Kidney (tissue), 14 donors: ENCODE results near the gene INO80D. TPM values are rescaled to one million over a fixed set of nuclear protein-coding genes. Genes with fewer than 3 reads are reported as not detected.
A peak's percentile ranks its signal among the peaks of the same experiment; 100 is the strongest.

Experiments used
- DNase-seq, 5 donors: peaks; one replicate each; pipeline ENCODE4 v3.0.0-alpha.2; 2013 to 2020
- FAIRE-seq: peaks from 2 replicates; lab custom pipeline; 2012; peaks lifted over from hg19 to GRCh38; lab: Jason Lieb, UNC
- H3K27ac ChIP-seq, 2 donors: one replicate each; pipeline ENCODE4 v1.7.0; 2013; ENCODE audit warnings: low read depth in 2 of 2, low read length in 2 of 2, inconsistent platforms in 1 of 2
- H3K27me3 ChIP-seq: one replicate; pipeline ENCODE4 v1.7.1; 2013; ENCODE audit warnings: low read length, inconsistent platforms; ENCODE audit not compliant: control insufficient read depth, insufficient read depth
- H3K36me3 ChIP-seq, 3 donors: one replicate each; pipeline versions ENCODE4 v1.7.0 to v1.7.1; 2013; ENCODE audit warnings: low read length in 3 of 3, control low read depth in 1 of 3, inconsistent platforms in 1 of 3; ENCODE audit not compliant: insufficient read depth in 3 of 3, control insufficient read depth in 2 of 3
- H3K4me1 ChIP-seq, 3 donors: one replicate each; pipeline versions ENCODE4 v1.7.0 to v1.7.1; 2013; ENCODE audit warnings: low read length in 3 of 3, inconsistent platforms in 1 of 3, low read depth in 1 of 3; ENCODE audit not compliant: control insufficient read depth in 2 of 3, insufficient read depth in 2 of 3
- H3K4me3 ChIP-seq, 3 donors: one replicate each; pipeline versions ENCODE4 v1.7.0 to v1.8.1; 2013; ENCODE audit warnings: low read length in 3 of 3, control low read depth in 1 of 3, inconsistent platforms in 1 of 3
- H3K9ac ChIP-seq, 3 donors: one replicate each; pipeline versions ENCODE4 v1.7.0 to v1.7.1; 2013; ENCODE audit warnings: low read length in 3 of 3, control low read depth in 1 of 3, inconsistent platforms in 1 of 3
- H3K9me3 ChIP-seq, 3 donors: one replicate each; pipeline versions ENCODE4 v1.7.0 to v1.7.1; 2013; ENCODE audit warnings: low read length in 3 of 3, control low read depth in 1 of 3, inconsistent platforms in 1 of 3; ENCODE audit not compliant: control insufficient read depth in 2 of 3, insufficient read depth in 1 of 3
- CTCF ChIP-seq: IDR thresholded peaks from 3 replicates; pipeline ENCODE4 v1.5.1; 2012; ENCODE audit warnings: mild to moderate bottlenecking, moderate library complexity, borderline replicate concordance; ENCODE audit not compliant: insufficient read depth; ENCODE audit errors: extremely low read depth
- intact Hi-C: fragments of 100-400 bp; cut with DNase I; formaldehyde crosslinking; loops from one replicate; pipeline ENCODE4 v1.11.1; 2022
- polyA plus RNA-seq: library from polyadenylated mRNA; stranded (reverse); fragments of 350-450 nt; fragmentation: Illumina TruSeq; extraction: RNeasy Lipid Tissue Mini Kit (QIAGEN cat#74804); gene quantifications from one replicate; pipeline ENCODE4 v1.2.3, GENCODE V29; 2014; ENCODE audit warnings: low read depth, low replicate concordance; ENCODE audit not compliant: insufficient read depth
- total RNA-seq: library from RNA; stranded (reverse); fragmentation: NEBNext Ultra II Directional; extraction: Animal tissue kit (Norgen Biotek cat#: 25700); gene quantifications from one replicate; pipeline ENCODE4 v1.2.1, GENCODE V29; 2021
- donor health status: control.
- donor health status: control.
- donor health status: control.
- donor health status: control.
- donor health status: control.
- donor health status: DM: yes; HTN: yes; CAD: no.
- donor health status: Normal renal cell carcinoma (clear cell type).

The INO80D gene
- total and polyA plus RNA-seq, 2 donors from 2014 or later, result 1.7 to 29.9 TPM

- peak; percentile 42 for FAIRE-seq
- DNase-seq, result peak in 4 of 5 donors; percentile 74 to 92 (median 84)
- Histone ChIP-seq H3K4me1 (no peaks in the 10 kb centered on the region), H3K9me3 (no peaks in the 10 kb centered on the region), H3K27me3 (no peaks in the 10 kb centered on the region), H3K36me3 (no peaks in the 10 kb centered on the region), H3K9ac (peak overlapping the region in 1 of 3 donors; percentile 27), H3K4me3 (peak overlapping the region in 1 of 3 donors; percentile 32), H3K27ac (no peak overlapping the region)
- TF ChIP-seq CTCF, result peak; percentile 92
- intact Hi-C loops, result no loop called here
Measured at GRCh38 chr2:205947621-205948495, 138.1 kb downstream of the INO80D start.

GRCh38 chr2:205946226-205946625, 139.7 kb downstream of the INO80D start:
- intact Hi-C loops, result no loop called here
- no peak for TF ChIP-seq CTCF
- Histone ChIP-seq H3K9ac (no peak overlapping the region), H3K27ac (no peak overlapping the region), H3K9me3 (no peaks in the 10 kb centered on the region), H3K4me3 (no peak overlapping the region), H3K4me1 (no peaks in the 10 kb centered on the region), H3K36me3 (no peaks in the 10 kb centered on the region), H3K27me3 (no peaks in the 10 kb centered on the region)
- FAIRE-seq (no peak), DNase-seq (no peak)

Other genes with a start within 250 kb of the INO80D start
- gene NDUFS1, start 73.3 kb upstream of the INO80D start, total RNA-seq, result 97.2 TPM
- 67.6 TPM for gene NDUFS1, start 73.3 kb upstream of the INO80D start, polyA plus RNA-seq
- gene EEF1B2, start 73.7 kb upstream of the INO80D start, total RNA-seq, result 444 TPM
- gene EEF1B2, start 73.7 kb upstream of the INO80D start, polyA plus RNA-seq, result 529 TPM
- gene ZDBF2, start 188.5 kb upstream of the INO80D start, total RNA-seq, result 10.5 TPM
- 0.90 TPM for gene ZDBF2, start 188.5 kb upstream of the INO80D start, polyA plus RNA-seq